PFSK-1 (cell line): ENCODE results near the gene PLA2G4E.

Source experiments
- POLR2AphosphoS5 ChIP-seq: IDR thresholded peaks from 2 replicates; pipeline ENCODE4 v1.6.1; 2012; ENCODE audit warnings: low read depth, mild to moderate bottlenecking, control low read depth, low read length, moderate library complexity
- SIN3A ChIP-seq: IDR thresholded peaks from 2 replicates; pipeline ENCODE4 v1.6.1; 2012; ENCODE audit warnings: mild to moderate bottlenecking, low read length, moderate library complexity, borderline replicate concordance; ENCODE audit not compliant: insufficient read depth
- TAF1 ChIP-seq: IDR thresholded peaks from 2 replicates; pipeline ENCODE4 v1.6.1; 2012; ENCODE audit warnings: low read length, control low read depth, borderline replicate concordance; ENCODE audit not compliant: insufficient read depth
- TF ChIP-seq, protein P1 (sequence below), 2 experiments: IDR thresholded peaks; 2 replicates each; pipeline versions ENCODE4 v1.6.1 to v1.8.0; 2011 to 2012; ENCODE audit warnings: low read depth in 2 of 2, low read length in 2 of 2, control low read depth in 1 of 2, inconsistent platforms in 1 of 2, mild to moderate bottlenecking in 1 of 2, moderate library complexity in 1 of 2; ENCODE audit not compliant: insufficient read depth in 1 of 2

DNA sequence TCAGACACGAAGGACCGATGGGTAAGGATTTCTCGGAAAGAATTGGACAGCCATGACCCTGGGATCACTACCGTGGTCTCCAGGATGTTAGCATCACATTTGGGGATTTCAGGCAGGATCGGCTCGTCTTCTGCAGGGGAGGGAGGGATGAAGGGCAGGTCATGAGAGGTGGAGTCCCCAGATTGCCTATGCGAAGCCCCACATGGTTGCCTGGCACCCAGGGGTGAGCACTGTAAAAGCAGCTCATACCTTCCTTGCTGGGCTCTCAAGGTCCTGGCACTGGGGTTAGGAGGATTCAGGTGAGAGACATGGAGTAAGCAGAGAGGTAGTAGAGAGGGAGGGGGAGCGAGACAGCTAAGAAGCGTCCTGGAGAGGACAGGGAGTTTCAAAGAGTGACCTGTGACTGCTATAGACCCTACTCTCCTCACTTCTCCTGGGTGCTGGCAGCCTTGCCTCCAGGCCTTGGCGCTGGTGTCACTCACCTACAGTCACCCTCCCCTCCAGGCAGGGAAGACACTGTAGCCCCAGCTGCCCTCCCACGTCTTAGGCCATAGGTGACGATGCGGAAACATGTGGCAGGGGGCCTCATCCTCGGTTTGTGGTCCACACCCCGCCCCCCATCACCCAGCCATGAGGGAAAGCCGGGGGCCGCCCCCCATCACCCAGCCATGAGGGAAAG is 33.5 kb downstream of the PLA2G4E start:
- TF ChIP-seq, protein P1, sequence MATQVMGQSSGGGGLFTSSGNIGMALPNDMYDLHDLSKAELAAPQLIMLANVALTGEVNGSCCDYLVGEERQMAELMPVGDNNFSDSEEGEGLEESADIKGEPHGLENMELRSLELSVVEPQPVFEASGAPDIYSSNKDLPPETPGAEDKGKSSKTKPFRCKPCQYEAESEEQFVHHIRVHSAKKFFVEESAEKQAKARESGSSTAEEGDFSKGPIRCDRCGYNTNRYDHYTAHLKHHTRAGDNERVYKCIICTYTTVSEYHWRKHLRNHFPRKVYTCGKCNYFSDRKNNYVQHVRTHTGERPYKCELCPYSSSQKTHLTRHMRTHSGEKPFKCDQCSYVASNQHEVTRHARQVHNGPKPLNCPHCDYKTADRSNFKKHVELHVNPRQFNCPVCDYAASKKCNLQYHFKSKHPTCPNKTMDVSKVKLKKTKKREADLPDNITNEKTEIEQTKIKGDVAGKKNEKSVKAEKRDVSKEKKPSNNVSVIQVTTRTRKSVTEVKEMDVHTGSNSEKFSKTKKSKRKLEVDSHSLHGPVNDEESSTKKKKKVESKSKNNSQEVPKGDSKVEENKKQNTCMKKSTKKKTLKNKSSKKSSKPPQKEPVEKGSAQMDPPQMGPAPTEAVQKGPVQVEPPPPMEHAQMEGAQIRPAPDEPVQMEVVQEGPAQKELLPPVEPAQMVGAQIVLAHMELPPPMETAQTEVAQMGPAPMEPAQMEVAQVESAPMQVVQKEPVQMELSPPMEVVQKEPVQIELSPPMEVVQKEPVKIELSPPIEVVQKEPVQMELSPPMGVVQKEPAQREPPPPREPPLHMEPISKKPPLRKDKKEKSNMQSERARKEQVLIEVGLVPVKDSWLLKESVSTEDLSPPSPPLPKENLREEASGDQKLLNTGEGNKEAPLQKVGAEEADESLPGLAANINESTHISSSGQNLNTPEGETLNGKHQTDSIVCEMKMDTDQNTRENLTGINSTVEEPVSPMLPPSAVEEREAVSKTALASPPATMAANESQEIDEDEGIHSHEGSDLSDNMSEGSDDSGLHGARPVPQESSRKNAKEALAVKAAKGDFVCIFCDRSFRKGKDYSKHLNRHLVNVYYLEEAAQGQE (IDR thresholded peaks at IDR 0.05; ENCODE audit: insufficient read depth in 1 of 2, low read depth in 2 of 2, low read length in 2 of 2), result no peak
- TF ChIP-seq POLR2AphosphoS5, result no peak
- no peak for TF ChIP-seq TAF1
- no peak for TF ChIP-seq SIN3A
